Bone marrow (tissue), 2 donors: Measurements from ENCODE around the gene TNP2.
A peak's percentile ranks its signal among the peaks of the same experiment; 100 is the strongest.

Experiments
- DNase-seq, 2 donors: peaks; one replicate each; lab custom pipeline; 2025; lab: John Stamatoyannopoulos, UW

TNP2 gene

GRCh38 chr16:11240636-11241473 lies 28.3 kb downstream of the TNP2 start:
- DNase-seq: peak in 1 of 2 donors; percentile 56

- no peak for DNase-seq
Observed at GRCh38 chr16:11239644-11240632, 29.2 kb downstream of the TNP2 start.

- DNase-seq: no peak
Observed at GRCh38 chr16:11238272-11239202, 30.6 kb downstream of the TNP2 start.

- DNase-seq: peak in 1 of 2 donors; percentile 12
Observed at GRCh38 chr16:11236461-11237254, 32.5 kb downstream of the TNP2 start.

GRCh38 chr16:11235703-11235991 lies 33.5 kb downstream of the TNP2 start:
- DNase-seq: no peak

- DNase-seq: no peak
Observed at GRCh38 chr16:11234884-11235702, 34.0 kb downstream of the TNP2 start.

- peak in 1 of 2 donors; percentile 62 for DNase-seq
Observed at GRCh38 chr16:11233727-11234376, 35.3 kb downstream of the TNP2 start.

- DNase-seq: peak; percentile 39 to 47
Observed at GRCh38 chr16:11232852-11233726, 36.0 kb downstream of the TNP2 start.

GRCh38 chr16:11232302-11232851 lies 36.7 kb downstream of the TNP2 start:
- no peak for DNase-seq

- no peak for DNase-seq
Observed at GRCh38 chr16:11231367-11231970, 37.7 kb downstream of the TNP2 start.

GRCh38 chr16:11229906-11230305 lies 39.2 kb downstream of the TNP2 start:
- DNase-seq: no peak

- DNase-seq: no peak
Observed at GRCh38 chr16:11229432-11229831, 39.7 kb downstream of the TNP2 start.

GRCh38 chr16:11225677-11226549 lies 43.2 kb downstream of the TNP2 start:
- no peak for DNase-seq

GRCh38 chr16:11224894-11225676 lies 44.0 kb downstream of the TNP2 start:
- DNase-seq: peak in 1 of 2 donors; percentile 86

- DNase-seq: peak; percentile 28 to 80
Observed at GRCh38 chr16:11224096-11224893, 44.8 kb downstream of the TNP2 start.
